Endothelial cell of hepatic sinusoid (primary cell): Measurements from ENCODE around the gene IDI1.

Source experiments
- in situ Hi-C: cut with HindIII; loops from 2 replicates; pipeline ENCODE4 v1.10.0; 2017; ENCODE audit warnings: low sequenced_read_pairs

IDI1 gene

DNA sequence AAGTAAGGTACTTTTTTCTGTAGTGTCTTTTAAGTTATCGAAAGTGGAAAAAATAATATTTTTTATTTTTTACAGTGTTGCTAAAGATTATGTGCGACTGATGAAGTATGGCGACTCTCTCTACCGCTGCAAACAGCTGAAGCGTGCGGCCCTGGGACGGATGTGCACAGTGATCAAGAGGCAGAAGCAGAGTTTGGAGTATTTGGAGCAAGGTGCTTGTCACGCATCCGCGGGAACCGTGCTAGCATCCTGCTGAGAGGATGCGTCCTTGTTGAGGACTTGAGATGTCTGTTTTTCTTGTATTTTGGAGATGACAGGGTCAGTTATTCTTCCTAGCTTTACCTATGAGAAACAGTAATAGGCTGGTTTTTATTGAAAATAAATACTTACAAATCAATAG is 52.9 kb downstream of the IDI1 start:
- in situ Hi-C loops, result no loop called here

DNA sequence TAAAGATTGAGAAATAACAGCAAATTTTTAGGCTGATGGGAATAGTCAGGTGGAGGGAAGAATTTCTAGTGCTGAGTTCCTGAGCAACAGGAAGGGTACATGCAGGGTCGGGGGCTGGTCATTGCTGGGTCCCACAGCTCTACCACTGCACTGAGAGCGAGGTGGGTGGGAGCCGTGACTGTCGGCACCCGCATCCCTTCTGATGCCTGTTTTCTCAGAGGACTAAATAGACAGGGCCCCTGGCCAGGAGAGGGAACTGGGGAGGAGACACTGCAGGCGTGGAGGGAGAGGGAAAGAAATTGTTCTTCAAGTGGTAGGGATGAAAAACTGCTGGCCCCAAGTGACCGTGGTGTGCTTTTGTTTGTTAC is 53.4 kb downstream of the IDI1 start:
- in situ Hi-C loops, result no loop called here

DNA sequence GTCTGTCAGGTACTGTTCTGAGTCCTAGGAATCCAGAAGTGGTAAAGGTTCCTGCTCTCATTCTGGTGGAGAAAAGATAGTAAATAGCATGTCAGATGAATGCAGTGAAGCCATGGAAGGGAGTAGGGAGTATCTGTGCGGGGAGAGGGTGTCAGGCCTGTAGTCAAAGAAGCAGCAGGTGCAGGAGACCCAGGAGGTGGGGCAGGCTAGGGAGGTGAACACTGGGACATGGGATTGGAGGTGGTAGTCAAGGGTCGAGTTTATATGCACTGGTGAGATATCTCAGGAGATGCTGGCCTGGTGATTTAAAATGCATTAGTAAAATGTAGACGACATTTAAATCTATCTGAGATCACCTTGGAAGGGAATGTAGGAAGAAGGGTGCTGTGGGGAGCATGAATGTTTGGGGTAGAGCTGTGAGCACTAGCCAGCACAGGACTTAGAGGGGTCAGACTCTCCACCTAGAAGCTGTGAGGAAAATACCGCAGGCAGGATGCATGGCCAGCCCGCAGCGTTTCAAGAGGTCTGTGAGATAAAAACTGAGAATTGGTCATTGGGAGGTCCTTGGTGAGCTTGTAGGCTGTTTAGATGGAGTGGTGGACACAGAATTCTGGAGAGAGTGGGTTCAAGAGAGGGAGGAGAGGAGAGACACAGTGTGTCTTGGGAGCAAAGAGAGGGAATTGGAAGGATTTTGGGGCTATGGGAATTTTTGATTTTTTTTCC is 53.9 kb downstream of the IDI1 start:
- in situ Hi-C loops, result no loop called here

DNA sequence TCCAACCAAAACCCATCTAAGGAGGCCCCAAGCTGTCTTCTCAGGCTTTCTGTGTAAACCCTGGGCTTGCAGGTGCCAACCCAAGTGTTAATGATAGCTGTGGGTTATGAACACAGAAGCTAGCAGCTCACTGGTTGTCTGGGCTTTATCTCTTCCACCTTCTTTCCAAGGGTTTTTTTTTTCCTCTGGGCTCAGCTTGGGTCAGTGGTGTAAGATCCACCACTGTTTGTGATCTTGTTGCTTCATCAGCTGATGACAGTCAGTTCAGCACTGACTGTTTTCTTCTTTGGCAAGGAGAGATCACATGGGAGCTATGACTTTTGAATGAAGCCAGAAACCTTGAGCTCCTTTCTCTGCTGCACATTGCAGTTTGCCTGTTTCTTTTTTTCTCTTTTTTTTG is 56.0 kb downstream of the IDI1 start:
- in situ Hi-C loops, result no loop called here

DNA sequence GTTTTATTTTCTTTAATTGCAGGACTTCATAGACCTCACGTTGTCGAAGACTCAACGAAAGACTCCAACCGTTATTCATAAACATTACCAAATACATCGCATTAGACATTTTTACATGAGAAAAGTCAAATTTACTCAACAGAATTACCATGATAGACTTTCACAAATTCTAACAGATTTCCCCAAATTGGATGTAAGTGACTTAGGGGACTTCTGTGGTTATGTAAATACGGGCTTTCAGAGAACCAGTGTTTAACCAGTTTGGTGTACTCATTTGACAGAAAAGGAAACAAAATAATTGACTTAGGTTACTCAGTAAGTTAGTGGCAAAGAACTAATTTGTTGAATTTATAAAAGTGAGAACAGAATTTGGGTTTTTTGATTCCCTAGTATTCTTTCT is 56.5 kb downstream of the IDI1 start:
- in situ Hi-C loops, result no loop called here

DNA sequence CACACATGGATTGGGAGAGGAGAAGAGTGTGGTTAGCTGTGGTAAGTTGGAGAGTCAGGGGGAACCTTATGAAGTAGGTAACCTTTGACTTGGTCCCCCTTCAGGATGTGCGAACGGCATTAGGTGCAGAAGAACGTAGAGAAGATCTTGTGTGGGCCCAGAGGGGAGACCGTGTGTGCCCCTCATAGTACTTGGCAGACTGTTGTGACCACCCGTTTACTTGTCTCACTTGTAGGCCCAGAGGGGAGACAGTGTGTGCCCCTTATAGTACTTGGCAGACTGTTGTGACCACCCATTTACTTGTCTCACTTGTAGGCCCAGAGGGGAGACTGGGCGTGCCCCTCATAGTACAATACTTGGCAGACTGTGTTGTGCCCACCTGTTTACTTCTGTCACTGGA is 58.1 kb downstream of the IDI1 start:
- in situ Hi-C loops, result no loop called here
